ENCODE data around the gene APP. TPM values are rescaled to one million over a fixed set of nuclear protein-coding genes. Genes with fewer than 3 reads are reported as not detected.

The APP gene
- total RNA-seq, 2 experiments from 2014 or later: 0.55 TPM; not detected in 1

DNA sequence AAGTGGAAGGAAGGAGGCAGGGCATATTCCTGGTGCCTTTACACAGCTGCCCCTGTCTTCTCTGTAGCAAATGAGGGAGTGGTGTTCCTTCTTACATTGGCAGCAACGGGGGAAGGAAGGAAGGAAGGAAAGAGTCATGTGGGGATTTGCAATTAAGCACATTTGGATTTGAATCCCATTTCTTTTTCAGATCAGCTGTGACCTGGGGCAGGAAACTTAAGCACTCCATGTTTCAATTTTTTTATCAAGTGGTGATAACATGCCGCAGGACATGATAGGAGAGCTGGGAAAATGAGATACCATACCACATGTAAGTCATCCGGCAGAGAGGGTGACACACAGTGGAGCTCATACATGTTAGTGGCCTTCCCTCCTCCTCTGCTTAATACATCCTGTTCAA is 186.8 kb downstream of the APP start:
- H3K4me2 ChIP-seq (ENCODE audit: low read length): no peak overlapping the region
- no peak overlapping the region for H3K4me3 ChIP-seq (ENCODE audit: low read depth, low read length, poor library complexity, severe bottlenecking)
- intact Hi-C loops (cut with micrococcal nuclease; ENCODE audit: unreplicated experiment): no loop called here

DNA sequence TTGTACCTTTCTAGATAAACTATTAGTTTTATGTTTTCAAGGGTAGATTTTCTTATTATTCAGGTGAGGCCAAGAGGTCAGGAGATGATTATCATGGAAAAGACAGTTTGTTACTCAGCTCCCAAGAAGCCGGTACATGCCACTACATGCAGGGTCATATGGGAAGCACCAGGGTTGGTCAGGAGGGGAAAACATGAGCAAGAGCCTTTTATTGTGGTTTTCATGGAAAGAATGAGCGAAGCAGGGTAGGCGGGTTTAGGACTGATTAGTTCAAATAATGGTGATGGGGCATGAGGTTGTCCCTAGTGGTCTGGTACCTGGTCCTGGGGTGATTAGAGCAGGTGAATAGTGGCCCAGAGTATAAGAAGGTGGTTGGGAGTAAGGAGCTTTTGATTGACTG is 189.9 kb downstream of the APP start:
- H3K4me3 ChIP-seq (ENCODE audit: low read depth, low read length, poor library complexity, severe bottlenecking): no peak overlapping the region
- ChIA-PET CTCF (ENCODE audit: unreplicated experiment) (no interaction called here), POLR2A (interaction anchor here (1.2 kb wide), 2 partner anchors 20 to 82 kb away, joined by 4 to 5 read pairs; no protein-coding TSS in a partner anchor)
- H3K9me2 ChIP-seq (ENCODE audit: insufficient read depth, low read length): no peaks in the 10 kb centered on the region
- no peaks in the 10 kb centered on the region for H3K4me1 ChIP-seq (ENCODE audit: insufficient read depth, low read length, poor library complexity, severe bottlenecking)
- H2AFZ ChIP-seq (ENCODE audit: low read length): no peak overlapping the region
- H3K36me3 ChIP-seq (ENCODE audit: insufficient read depth, low read length): no peaks in the 10 kb centered on the region
- H3K27ac ChIP-seq (ENCODE audit: low read depth, low read length, poor library complexity, severe bottlenecking): no peak overlapping the region
- no peaks in the 10 kb centered on the region for H3K9me3 ChIP-seq (ENCODE audit: low read length)
- no peaks in the 10 kb centered on the region for H4K20me1 ChIP-seq (ENCODE audit: insufficient read depth, low read length)
- DNase-seq (ENCODE audit: low spot score): no peak
- TF ChIP-seq CTCF (conservative IDR thresholded peaks at IDR 0.05; ENCODE audit: low read length) (no peak), EZH2phosphoT487 (IDR thresholded peaks at IDR 0.05; ENCODE audit: borderline replicate concordance, low read depth, low read length) (no peak)
- no TSS peak for BruUV-seq (replicated peaks)
- H3K79me2 ChIP-seq (ENCODE audit: insufficient read depth, low read depth, low read length): no peaks in the 10 kb centered on the region
- no peak overlapping the region for H3K4me2 ChIP-seq (ENCODE audit: low read length)
- intact Hi-C loops (cut with micrococcal nuclease; ENCODE audit: unreplicated experiment): no loop called here

More for the DNA sequence above, 186.8 kb downstream of the APP start:
- no peak overlapping the region for H3K27ac ChIP-seq (ENCODE audit: low read depth, low read length, poor library complexity, severe bottlenecking)
- H3K36me3 ChIP-seq (ENCODE audit: insufficient read depth, low read length): no peaks in the 10 kb centered on the region
- no peaks in the 10 kb centered on the region for H3K9me2 ChIP-seq (ENCODE audit: insufficient read depth, low read length)
- no TSS peak for BruUV-seq (replicated peaks)
- H3K4me1 ChIP-seq (ENCODE audit: insufficient read depth, low read length, poor library complexity, severe bottlenecking): no peaks in the 10 kb centered on the region
- no peak overlapping the region for H2AFZ ChIP-seq (ENCODE audit: low read length)
- CTCF ChIA-PET (ENCODE audit: unreplicated experiment): no interaction called here
- POLR2A ChIA-PET: interaction anchor here (0.7 to 1.9 kb wide), 5 partner anchors 10 to 45 kb away, joined by 3 to 7 read pairs (median 4); no protein-coding TSS in a partner anchor
- no peaks in the 10 kb centered on the region for H3K79me2 ChIP-seq (ENCODE audit: insufficient read depth, low read depth, low read length)
- TF ChIP-seq EZH2phosphoT487 (IDR thresholded peaks at IDR 0.05; ENCODE audit: borderline replicate concordance, low read depth, low read length) (no peak), CTCF (conservative IDR thresholded peaks at IDR 0.05; ENCODE audit: low read length) (no peak)
- no peaks in the 10 kb centered on the region for H4K20me1 ChIP-seq (ENCODE audit: insufficient read depth, low read length)
- H3K9me3 ChIP-seq (ENCODE audit: low read length): no peaks in the 10 kb centered on the region
- DNase-seq (ENCODE audit: low spot score): no peak

GRCh38 chr21:25979845-25980616 is 190.5 kb downstream of the APP start:
- Histone ChIP-seq H3K27ac (ENCODE audit: low read depth, low read length, poor library complexity, severe bottlenecking) (no peak overlapping the region), H3K4me2 (ENCODE audit: low read length) (no peak overlapping the region), H3K4me1 (ENCODE audit: insufficient read depth, low read length, poor library complexity, severe bottlenecking) (no peaks in the 10 kb centered on the region), H3K36me3 (ENCODE audit: insufficient read depth, low read length) (no peaks in the 10 kb centered on the region), H4K20me1 (ENCODE audit: insufficient read depth, low read length) (no peaks in the 10 kb centered on the region), H2AFZ (ENCODE audit: low read length) (no peak overlapping the region), H3K9me3 (ENCODE audit: low read length) (no peaks in the 10 kb centered on the region), H3K4me3 (ENCODE audit: low read depth, low read length, poor library complexity, severe bottlenecking) (no peak overlapping the region), H3K79me2 (ENCODE audit: insufficient read depth, low read depth, low read length) (no peaks in the 10 kb centered on the region), H3K9me2 (ENCODE audit: insufficient read depth, low read length) (no peaks in the 10 kb centered on the region)
- no TSS peak for BruUV-seq (replicated peaks)
- CTCF ChIA-PET (ENCODE audit: unreplicated experiment): no interaction called here
- no peak for DNase-seq (ENCODE audit: low spot score)
- intact Hi-C loops (cut with micrococcal nuclease; ENCODE audit: unreplicated experiment): no loop called here
- POLR2A ChIA-PET: interaction anchor here (0.5 to 1.2 kb wide), 4 partner anchors 19 to 88 kb away, joined by 3 to 5 read pairs (median 4); no protein-coding TSS in a partner anchor
- TF ChIP-seq EZH2phosphoT487 (IDR thresholded peaks at IDR 0.05; ENCODE audit: borderline replicate concordance, low read depth, low read length) (no peak), CTCF (conservative IDR thresholded peaks at IDR 0.05; ENCODE audit: low read length) (no peak)
